HUES64 (cell line): ENCODE data around the gene MAST3.

ENCODE experiments used
- H3K27ac ChIP-seq: 2 replicates; pipeline ENCODE4 v1.7.0; 2013; ENCODE audit warnings: low read depth, low read length, inconsistent platforms
- H3K27me3 ChIP-seq: 2 replicates; pipeline ENCODE4 v1.6.1; 2013; ENCODE audit warnings: mild to moderate bottlenecking, low read length; ENCODE audit not compliant: insufficient read depth
- H3K36me3 ChIP-seq: 2 replicates; pipeline ENCODE4 v1.6.1; 2013; ENCODE audit warnings: mild to moderate bottlenecking, low read length; ENCODE audit not compliant: insufficient read depth
- H3K4me1 ChIP-seq: 2 replicates; pipeline ENCODE4 v1.6.1; 2013; ENCODE audit warnings: mild to moderate bottlenecking, low read length, moderate library complexity; ENCODE audit not compliant: insufficient read depth
- H3K4me3 ChIP-seq: 2 replicates; pipeline ENCODE4 v1.5.1; 2013; ENCODE audit warnings: mild to moderate bottlenecking, low read length, moderate library complexity
- H3K9ac ChIP-seq: 2 replicates; pipeline ENCODE4 v1.6.1; 2013; ENCODE audit warnings: mild to moderate bottlenecking, low read depth, low read length
- H3K9me3 ChIP-seq: 2 replicates; pipeline ENCODE4 v1.6.1; 2013; ENCODE audit warnings: low read depth, low read length; ENCODE audit not compliant: insufficient read depth
- whole genome bisulfite sequencing: fragments of 150-250, 120-280 bp; methylation state at CpG from one replicate; pipeline ENCODE4 v1.1.7; 2013; ENCODE audit warnings: missing lambda C conversion rate; 5-methylcytosine and 5-hydroxymethylcytosine counted together

The MAST3 gene

GRCh38 chr19:18194181-18194530, 96.6 kb downstream of the MAST3 start:
- Histone ChIP-seq H3K4me1 (peaks cover 10% of the 10 kb centered on the region), H3K9me3 (no peaks in the 10 kb centered on the region), H3K27me3 (no peaks in the 10 kb centered on the region), H3K9ac (peak overlapping the region; percentile 67; the same call in 1 of the 2 replicates), H3K4me3 (peak overlapping the region; percentile 81), H3K36me3 (peaks cover 34% of the 10 kb centered on the region), H3K27ac (no peak overlapping the region)
- WGBS = 63% methylated on average over 12 of the region's 12 CpGs

GRCh38 chr19:18194554-18195238, 97.1 kb downstream of the MAST3 start:
- Histone ChIP-seq H3K27ac (no peak overlapping the region), H3K4me1 (peaks cover 10% of the 10 kb centered on the region), H3K4me3 (peak overlapping the region; percentile 81), H3K9me3 (no peaks in the 10 kb centered on the region), H3K36me3 (peaks cover 39% of the 10 kb centered on the region), H3K27me3 (no peaks in the 10 kb centered on the region), H3K9ac (no peak overlapping the region)
- 49% methylated on average over 27 of the region's 27 CpGs for WGBS

GRCh38 chr19:18196511-18196845, 98.9 kb downstream of the MAST3 start:
- Histone ChIP-seq H3K27me3 (no peaks in the 10 kb centered on the region), H3K4me1 (peaks cover 10% of the 10 kb centered on the region), H3K4me3 (no peak overlapping the region), H3K9me3 (no peaks in the 10 kb centered on the region), H3K36me3 (peaks cover 45% of the 10 kb centered on the region), H3K27ac (no peak overlapping the region), H3K9ac (no peak overlapping the region)
- 97% methylated on average over 6 of the region's 7 CpGs for WGBS

- Histone ChIP-seq H3K9me3 (no peaks in the 10 kb centered on the region), H3K4me3 (no peak overlapping the region), H3K36me3 (peaks cover 54% of the 10 kb centered on the region), H3K27me3 (no peaks in the 10 kb centered on the region), H3K27ac (no peak overlapping the region), H3K4me1 (peaks cover 7% of the 10 kb centered on the region), H3K9ac (no peak overlapping the region)
- WGBS = 92% methylated on average over 18 of the region's 18 CpGs
Measured at GRCh38 chr19:18197306-18197705, 99.7 kb downstream of the MAST3 start.

GRCh38 chr19:18197941-18198340, 100.4 kb downstream of the MAST3 start:
- H3K9ac ChIP-seq = no peak overlapping the region
- peaks cover 7% of the 10 kb centered on the region; the same call in 1 of the 2 replicates for H3K4me1 ChIP-seq
- H3K36me3 ChIP-seq = peaks cover 55% of the 10 kb centered on the region
- H3K9me3 ChIP-seq = no peaks in the 10 kb centered on the region
- no peak overlapping the region for H3K4me3 ChIP-seq
- peaks cover 1% of the 10 kb centered on the region; the same call in 1 of the 2 replicates for H3K27me3 ChIP-seq
- H3K27ac ChIP-seq = no peak overlapping the region
- WGBS = 80% methylated on average over 6 of the region's 6 CpGs

- WGBS = 90% methylated on average over 6 of the region's 6 CpGs
- Histone ChIP-seq H3K9ac (no peak overlapping the region), H3K4me1 (peaks cover 7% of the 10 kb centered on the region; the same call in 1 of the 2 replicates), H3K27me3 (peaks cover 6% of the 10 kb centered on the region; the same call in 1 of the 2 replicates), H3K36me3 (peaks cover 55% of the 10 kb centered on the region), H3K27ac (no peak overlapping the region), H3K4me3 (no peak overlapping the region), H3K9me3 (no peaks in the 10 kb centered on the region)
Measured at GRCh38 chr19:18198374-18198773, 100.8 kb downstream of the MAST3 start.
